GM18870 (cell line): ENCODE measurements around the gene ZNF71.

Source experiments
- ATAC-seq: cut with Tn5 transposase; IDR thresholded peaks from one replicate; pipeline ENCODE4 v1.9.1; 2021; ENCODE audit warnings: moderate library complexity; ENCODE audit not compliant: unreplicated experiment

The ZNF71 gene

DNA sequence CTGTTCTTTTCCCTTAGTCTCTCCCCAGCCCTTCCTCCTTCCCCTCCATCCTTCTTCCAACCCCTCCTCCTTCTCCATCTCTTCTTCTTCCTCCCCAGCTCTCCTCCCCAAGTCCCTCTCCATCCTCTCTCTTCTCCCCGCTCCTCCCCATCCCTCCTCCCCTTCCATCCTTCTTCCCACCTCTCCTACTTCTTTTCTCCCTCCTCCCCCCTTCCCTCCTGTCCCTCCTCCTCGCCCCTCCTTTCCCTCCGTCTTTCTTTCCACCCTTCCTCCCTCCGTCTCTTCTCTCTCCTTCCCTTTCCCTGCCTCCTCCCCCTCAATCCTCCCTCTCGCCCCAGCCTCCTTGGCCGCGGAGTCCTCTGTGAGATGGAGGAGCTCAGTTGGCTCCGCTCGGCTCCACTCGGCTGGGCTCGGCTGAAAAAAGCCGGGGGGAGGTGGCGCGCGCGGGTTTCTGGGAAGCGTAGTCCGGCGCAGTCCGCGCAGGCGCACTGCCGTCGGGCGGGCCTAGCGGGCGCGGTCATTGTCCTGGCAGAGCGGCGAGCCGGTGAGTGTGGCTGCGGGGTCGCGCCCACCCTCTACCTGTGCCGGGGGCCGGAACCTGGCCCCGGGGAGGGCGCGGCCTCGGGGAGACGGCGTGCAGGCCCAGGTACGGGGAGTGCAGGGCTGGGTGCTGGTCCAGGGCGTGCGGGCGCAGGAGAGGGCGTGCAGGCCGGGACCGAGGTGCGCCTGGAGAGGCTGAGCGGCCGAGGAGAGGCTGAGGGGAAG lies at the start of gene ZNF71:
ZNF71 (plus strand) TSS at position 520 of the 765 bp plus-strand sequence. CDS start 6,257 bp downstream, outside the sequence.
- ATAC-seq: peak; percentile 67

DNA sequence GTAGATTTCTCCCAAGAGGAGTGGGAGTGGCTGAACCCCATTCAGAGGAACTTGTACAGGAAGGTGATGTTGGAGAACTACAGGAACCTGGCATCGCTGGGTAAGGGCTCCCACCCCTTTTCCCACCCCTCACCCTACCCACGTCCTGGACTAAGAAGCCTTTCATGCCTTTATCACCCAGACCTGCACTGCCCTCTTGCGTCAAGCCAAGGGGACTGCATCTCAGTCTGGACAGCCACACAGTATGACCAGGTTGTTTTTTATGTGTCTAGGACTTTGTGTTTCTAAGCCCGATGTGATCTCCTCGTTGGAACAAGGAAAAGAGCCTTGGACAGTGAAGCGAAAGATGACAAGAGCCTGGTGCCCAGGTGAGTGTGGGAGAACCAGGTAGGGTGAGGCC lies 47.6 kb upstream of the ZNF71 start:
- ATAC-seq: no peak

DNA sequence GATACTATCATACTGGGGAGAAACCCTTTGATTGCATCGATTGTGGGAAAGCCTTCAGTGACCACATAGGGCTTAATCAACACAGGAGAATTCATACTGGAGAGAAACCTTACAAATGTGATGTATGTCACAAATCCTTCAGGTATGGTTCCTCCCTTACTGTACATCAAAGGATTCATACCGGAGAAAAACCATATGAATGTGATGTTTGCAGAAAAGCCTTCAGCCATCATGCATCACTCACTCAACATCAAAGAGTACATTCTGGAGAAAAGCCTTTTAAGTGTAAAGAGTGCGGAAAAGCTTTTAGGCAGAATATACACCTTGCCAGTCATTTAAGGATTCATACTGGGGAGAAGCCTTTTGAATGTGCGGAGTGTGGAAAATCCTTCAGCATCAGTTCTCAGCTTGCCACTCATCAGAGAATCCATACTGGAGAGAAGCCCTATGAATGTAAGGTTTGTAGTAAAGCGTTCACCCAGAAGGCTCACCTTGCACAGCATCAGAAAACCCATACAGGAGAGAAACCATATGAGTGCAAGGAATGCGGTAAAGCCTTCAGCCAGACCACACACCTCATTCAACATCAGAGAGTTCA lies 40.7 kb upstream of the ZNF71 start:
- no peak for ATAC-seq

DNA sequence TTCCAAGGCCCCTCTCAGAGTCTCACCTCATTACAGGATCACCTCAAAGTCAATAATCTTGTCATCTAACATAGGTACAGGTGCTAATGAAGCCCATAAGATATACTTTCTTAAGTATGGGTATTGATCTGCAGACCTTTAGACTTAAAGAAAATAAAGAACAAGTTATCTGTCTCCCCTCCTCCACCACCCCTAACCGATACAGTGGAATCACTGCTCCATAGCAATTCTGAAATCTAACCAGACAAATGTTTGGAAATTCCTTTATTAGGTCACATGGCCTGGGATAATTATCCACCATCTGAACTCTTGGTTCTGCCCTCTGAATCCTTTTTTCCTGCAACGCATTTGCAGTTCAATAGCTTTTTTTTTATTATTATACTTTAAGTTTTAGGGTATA lies 32.3 kb upstream of the ZNF71 start:
- ATAC-seq: no peak

DNA sequence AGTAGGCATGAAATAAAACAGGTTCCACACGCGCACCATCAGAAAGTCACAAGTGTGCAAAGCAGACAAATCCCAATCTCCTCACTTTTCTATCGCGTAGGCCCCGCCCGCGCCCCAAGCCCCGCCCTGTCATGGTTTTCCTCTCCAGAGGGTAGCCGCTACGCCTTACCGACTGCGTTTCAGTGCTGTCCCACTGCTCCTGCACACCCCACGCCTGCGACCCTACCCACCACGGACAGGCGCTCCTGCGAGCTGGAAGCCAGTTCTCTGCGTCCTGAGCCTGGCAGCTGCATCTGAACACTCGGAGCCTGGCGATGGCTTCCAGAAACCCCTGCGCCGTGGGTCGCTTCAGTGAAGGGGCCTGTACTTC lies 28.2 kb upstream of the ZNF71 start:
- ATAC-seq: peak; percentile 23

DNA sequence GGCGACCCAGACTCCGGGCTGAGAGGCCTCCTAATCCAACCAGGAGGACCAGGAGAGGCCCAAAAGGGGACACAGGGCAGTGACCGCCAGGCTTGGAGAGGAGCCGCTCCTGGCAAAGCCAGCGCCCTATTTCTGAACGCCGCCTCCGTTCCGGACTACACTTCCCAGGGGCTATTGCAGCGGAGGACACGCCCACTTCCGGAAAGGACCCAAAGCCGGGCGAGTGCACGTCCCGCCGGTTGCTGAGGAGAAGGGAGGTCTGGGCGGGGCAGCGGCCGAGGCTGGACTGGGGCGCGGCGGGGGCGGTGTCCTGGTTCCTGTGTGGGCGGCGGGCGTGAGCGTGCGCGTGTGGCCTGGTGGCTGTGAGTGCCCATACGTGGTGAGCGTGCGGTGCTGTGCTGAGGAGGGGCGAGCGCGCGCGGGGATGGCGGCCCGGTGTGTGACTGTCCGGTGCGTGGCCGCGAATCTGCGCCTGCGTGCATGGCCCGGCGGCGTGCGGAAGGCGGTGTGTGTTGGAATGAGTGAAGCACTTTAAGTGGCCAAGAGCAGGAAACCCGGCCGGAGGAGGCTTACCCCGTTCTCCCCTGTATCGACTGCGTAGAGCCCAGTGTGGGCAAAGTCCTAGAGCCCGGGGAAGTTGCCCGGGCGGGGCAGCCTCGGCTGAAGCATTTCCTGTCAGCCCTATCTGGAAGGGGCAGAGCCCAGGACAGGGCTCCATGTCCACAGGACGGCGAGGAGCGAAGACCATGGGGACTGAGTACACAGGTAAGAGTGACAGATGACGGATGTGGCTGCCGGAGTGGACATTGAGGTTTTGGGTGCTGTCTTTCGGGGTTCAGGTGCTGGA lies 27.6 kb upstream of the ZNF71 start, which contains the start of gene ZNF470:
ZNF470 (plus strand) TSS at position 195 of the 847 bp plus-strand sequence. CDS start 2,844 bp downstream, outside the sequence.
- peak; percentile 83 for ATAC-seq

DNA sequence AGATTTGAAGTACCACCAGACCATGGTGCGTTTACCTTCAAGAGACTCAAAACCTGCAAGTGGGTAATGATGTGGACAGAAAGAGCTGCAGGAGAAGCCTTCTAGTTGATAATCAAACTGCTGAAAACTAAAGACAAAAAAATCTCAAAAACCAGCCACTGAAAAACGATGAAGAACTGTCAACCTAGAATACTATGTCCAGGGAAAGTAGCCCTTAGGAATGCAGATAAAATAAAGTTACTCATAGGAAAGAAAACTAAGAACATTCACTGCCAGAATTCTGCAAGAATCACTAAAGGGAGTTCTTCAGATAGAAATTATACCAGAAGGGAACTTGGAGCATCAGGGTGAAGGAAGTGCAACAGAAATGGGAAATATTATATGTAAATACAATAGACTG lies 22.5 kb upstream of the ZNF71 start:
- ATAC-seq: no peak

DNA sequence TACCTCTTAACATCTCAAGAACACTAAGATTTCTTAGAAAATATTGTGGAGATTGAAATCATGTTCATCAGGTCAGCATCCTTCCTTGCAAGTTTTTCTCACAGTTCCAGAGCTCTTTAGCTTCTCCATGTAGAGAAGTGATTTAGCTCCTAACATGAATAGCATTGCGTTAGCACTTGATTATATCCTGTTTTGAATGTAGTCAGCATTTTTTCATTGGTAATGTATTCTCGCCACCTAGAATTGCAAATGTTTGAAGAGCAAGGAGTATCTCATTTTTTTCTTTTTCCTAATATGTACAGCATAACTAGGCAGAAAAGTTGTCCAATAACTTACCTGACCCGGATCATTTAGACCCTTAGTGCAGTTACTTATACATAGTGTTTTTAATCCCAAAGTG lies 21.2 kb upstream of the ZNF71 start:
- no peak for ATAC-seq

DNA sequence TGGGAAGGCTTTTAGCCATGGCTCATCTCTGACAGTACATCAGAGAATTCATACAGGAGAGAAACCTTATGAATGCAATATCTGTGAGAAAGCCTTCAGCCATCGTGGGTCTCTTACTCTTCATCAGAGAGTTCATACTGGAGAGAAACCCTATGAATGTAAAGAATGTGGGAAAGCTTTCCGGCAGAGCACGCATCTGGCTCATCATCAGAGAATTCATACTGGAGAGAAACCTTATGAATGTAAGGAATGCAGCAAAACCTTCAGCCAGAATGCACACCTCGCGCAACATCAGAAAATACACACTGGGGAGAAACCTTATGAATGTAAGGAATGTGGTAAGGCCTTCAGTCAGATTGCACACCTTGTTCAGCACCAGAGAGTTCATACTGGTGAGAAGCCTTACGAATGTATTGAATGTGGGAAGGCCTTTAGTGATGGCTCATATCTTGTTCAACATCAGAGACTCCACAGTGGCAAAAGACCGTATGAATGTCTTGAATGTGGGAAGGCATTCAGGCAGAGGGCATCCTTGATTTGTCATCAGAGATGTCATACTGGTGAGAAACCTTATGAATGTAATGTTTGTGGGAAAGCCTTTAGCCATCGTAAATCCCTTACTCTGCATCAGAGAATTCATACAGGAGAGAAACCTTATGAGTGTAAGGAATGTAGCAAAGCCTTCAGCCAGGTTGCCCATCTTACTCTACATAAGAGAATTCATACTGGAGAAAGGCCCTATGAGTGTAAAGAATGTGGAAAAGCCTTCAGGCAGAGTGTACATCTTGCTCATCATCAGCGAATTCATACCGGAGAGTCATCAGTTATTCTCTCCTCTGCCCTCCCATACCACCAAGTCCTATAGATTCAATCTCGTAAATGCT lies 17.1 kb upstream of the ZNF71 start:
- no peak for ATAC-seq

DNA sequence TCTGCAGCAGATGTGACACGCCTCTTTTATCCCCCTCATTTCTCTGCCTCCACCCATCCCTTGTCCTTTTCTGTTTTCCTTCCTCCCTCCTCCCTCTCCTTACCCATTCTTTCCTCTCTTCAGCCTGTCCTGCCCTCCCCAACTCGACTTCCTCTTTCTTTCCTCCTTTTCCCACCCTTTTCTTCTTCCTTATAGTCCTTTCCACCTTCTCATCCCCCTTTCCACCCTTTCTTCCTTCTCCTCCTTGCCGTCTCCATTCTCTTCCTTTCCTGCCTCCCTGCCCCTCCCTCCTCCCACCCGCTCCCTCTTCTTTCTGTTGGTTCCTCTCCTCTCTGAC lies 688 bp upstream of the ZNF71 start:
- ATAC-seq: no peak

DNA sequence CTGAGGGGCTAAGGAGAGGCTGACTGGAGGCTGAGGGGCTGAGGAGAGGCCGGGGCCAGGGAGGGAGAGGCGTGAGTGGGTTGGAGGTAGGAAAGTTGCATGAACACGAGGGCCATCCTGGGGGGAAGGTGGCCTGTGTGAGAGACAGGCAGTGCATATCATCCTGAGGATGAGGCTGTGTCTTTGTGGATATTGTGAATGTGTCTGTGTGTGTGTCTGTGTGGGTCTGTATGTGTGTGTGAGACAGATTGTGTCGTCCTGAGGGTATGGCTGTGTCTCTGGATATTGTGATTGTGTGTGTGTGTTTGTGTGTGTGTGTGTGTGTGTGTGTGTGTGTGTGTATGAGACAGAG lies 422 bp downstream of the ZNF71 start:
- ATAC-seq: no peak

DNA sequence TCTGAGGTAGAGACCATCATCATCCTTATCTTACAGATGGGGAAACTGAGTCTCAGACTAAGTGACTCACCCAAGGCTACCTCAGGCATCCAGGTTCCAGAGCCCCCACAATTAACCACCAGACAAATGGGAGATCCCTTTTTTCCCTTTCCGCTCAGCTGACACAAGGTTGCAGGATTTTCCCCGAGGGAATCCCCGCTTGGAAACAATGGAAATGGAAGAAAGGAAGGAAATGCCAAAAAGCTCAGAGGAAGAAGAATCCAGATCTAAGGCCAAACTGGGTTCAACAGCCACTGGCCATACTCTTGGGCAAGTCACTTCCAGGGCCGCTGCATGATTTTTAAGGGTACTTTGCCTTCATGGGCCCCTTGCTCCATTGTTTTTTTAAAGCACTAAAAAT lies 1.6 kb downstream of the ZNF71 start:
- ATAC-seq: no peak

DNA sequence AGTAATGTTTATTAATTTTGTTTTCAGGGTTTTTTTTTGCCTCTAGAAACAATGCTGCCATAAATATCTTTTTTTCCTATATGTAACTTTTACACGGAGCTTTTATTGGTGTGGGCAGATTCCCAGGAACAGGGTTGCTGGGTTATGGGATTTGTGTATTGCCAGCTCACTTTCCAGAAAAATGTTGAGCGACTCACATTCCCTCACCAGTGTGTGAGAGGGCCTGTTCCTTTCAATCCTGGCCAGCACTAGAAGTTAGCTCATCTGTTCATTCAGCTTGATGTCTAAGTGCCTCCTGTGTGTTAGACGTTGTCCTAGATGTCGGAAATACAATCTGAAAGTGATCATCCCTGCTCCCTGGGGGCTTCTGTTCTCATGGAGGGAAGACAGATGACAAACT lies 2.6 kb downstream of the ZNF71 start:
- no peak for ATAC-seq

DNA sequence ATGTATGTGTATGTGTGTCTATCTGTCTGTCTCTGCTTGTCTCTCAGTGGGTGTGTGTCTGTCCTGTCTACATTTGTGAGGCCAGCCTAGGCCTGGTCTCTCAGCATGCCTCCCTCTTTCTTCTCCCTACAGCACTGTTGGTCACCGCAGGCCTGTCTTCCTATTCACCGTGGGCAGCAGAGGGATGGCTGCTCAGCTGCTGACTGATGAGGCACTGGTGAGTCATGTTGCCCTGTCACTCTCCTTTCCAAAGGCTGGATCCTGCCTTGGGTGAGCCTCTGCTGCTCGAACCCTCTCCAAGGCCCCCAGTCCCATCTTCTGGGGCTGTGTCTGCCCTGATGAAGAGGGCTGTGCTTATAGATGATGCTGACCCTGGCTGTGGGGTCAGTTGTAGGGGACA lies 6.3 kb downstream of the ZNF71 start:
- no peak for ATAC-seq

DNA sequence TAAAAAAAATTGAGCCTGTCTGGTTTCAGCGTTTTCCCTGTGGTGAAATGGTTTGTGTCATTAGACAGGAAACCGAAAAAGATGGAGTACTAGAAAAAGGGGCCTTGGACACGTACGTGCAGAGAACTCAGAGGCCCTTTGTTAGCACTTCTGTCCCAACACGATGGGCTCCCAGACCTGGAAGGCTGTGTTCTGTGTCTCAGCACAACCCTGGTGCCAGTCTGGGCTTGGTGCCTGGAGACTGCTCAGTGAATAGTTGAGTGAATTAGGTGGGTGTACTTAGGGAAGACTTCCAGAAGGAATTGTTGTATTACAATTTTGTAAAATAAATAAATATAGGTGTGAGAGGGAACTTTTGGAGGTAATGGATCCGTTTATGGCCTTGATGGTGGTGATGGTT lies 8.7 kb downstream of the ZNF71 start:
- no peak for ATAC-seq

DNA sequence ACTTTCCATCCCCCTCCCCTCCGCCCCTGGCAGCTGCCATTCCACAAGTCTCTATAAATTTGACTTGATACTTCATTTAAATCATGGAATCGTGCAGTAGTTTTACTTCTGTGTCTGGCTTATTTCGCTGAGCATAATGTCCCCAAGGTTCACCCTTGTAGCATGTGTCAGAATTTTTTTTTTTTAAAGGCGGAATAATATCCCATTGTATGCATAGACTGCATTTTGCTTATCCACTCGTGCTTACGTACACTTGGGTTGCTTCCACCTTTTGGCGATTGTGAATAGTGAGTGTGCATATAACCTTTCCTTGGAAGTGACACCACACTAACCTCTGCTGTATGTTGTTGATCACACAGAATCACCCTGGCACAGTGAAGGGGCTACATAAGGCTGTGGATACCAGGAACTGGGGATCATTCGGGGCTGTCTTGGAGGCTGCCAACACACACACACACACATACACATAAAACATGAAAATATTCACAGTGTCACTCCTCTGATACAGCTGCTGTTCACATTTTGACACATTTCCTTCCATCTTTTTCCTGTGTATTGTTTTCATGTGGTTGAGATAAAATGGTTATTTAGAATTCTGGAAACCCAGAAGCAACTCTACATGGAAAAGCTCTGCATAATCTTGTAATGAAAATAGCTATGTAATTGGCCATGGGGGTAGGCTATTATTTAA lies 13.3 kb downstream of the ZNF71 start:
- no peak for ATAC-seq

DNA sequence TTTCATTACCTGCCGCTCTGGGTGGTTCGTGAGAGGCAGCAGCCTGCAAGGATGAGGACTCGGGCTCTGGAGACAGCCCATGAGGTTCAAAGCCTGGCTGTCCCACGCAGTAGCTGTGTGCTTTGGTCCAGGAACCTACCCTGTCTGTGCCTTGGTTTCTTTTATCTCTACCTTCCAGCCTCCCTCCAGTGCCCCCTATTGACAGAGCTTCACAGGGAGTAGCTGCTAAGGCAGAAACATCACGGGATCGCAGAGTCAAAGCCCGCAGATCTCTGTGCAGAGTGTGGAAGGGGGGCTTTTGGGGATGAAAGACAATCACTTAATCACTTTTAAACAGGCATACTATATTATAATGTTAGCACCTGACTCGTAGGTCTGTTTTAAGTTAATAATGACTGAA lies 16.2 kb downstream of the ZNF71 start:
- ATAC-seq: no peak

DNA sequence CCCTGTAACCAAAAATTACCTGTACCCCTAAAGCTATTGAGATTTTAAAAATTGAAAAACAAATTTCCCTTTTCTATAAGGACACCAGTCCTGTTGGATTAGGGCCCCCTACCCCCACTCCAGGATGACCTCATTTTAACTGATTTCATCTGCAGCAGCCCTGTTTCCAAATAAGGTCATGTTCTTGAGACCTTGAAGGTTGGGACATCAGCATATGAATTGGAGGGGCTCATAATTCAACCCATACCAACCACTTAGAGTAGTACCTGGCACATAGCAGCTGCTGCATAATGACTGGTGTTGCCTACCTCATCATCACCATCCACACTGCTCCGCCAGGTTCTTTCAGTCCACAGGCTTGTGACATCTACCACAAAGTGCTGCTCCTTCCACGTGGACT lies 17.6 kb downstream of the ZNF71 start:
- ATAC-seq: no peak

DNA sequence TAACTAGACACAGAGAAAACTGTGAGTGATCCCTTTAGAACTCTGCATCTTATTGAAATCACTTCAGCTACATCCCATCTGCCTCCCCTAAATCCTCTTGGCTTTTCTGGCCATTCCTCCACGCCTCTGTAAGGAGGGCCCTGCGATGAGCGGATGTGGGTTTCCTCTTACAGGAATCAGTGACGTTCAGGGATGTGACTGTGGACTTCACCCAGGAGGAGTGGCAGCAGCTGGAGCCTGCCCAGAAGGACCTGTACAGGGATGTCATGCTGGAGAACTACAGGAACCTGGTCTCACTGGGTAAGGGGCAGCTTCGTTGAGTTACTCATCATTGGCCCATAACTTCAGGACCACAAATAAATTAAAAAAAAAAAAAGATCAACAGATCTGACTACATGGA lies 18.5 kb downstream of the ZNF71 start:
- no peak for ATAC-seq

DNA sequence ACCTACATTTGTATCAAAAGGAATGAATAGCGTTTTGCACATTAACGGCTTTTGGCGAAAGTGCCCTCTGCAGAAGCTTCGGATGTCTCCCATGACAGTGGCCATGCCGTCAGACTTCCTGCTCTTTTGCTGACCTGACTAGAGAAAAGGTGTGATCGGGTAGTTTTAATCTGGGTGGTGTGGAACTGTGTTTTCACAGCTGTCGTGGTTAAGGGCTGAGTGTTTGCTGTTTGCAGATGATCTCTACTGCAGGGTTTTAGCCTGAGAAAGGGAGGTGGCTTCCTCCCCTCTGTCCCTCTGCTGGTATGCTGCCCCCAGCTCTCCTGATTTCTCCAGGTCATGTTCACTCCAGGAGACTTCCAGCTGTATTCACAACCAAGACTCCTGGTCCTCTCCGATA lies 22.4 kb downstream of the ZNF71 start:
- no peak for ATAC-seq
